SU-DHL-6 (cell line): Measurements from ENCODE around the gene PLPP6.

Source experiments
- H2AFZ ChIP-seq: fragments of 200-600 bp; sonication (generic); 2 replicates; pipeline ENCODE4 v1.6.1; 2014; ENCODE audit warnings: low read depth, mild to moderate bottlenecking, moderate library complexity, mixed read lengths, antibody characterized with exemption, low read length; ENCODE audit not compliant: severe bottlenecking
- H3F3A ChIP-seq: fragments of 200-600 bp; shearing (Covaris generic); 2 replicates; pipeline ENCODE4 v1.6.0; 2016; ENCODE audit warnings: antibody characterized with exemption, mild to moderate bottlenecking; ENCODE audit not compliant: insufficient read depth
- H3K27ac ChIP-seq: fragments of 200-600 bp; sonication (generic); 2 replicates; pipeline ENCODE4 v1.5.1; 2016; ENCODE audit warnings: low read depth, mild to moderate bottlenecking, low read length, moderate library complexity, mixed read lengths
- H3K27me3 ChIP-seq: fragments of 200-600 bp; sonication (generic), shearing (Covaris generic); 2 replicates; pipeline ENCODE4 v1.6.0; 2014; ENCODE audit warnings: mild to moderate bottlenecking, low read length
- H3K36me3 ChIP-seq: fragments of 200-600 bp; sonication (generic); 2 replicates; pipeline ENCODE4 v1.6.1; 2014; ENCODE audit warnings: mild to moderate bottlenecking, low read length, mixed read lengths
- H3K4me2 ChIP-seq: fragments of 300-600, 200-600 bp; shearing (Covaris generic), sonication (generic); 2 replicates; pipeline ENCODE4 v1.6.0; 2014; ENCODE audit warnings: low read length, low read depth, mild to moderate bottlenecking; ENCODE audit not compliant: poor library complexity, severe bottlenecking
- H3K4me3 ChIP-seq: fragments of 200-600 bp; sonication (generic); 2 replicates; pipeline ENCODE4 v1.5.1; 2014; ENCODE audit warnings: antibody characterized with exemption, low read length, mild to moderate bottlenecking, mixed read lengths; ENCODE audit not compliant: insufficient read depth, poor library complexity, severe bottlenecking
- H3K79me2 ChIP-seq: fragments of 200-600 bp; sonication (generic); 2 replicates; pipeline ENCODE4 v1.6.1; 2014; ENCODE audit warnings: mild to moderate bottlenecking, low read length, moderate library complexity; ENCODE audit not compliant: insufficient read depth
- H3K9ac ChIP-seq: fragments of 200-600 bp; sonication (generic); 2 replicates; pipeline ENCODE4 v1.7.0; 2014; ENCODE audit warnings: mild to moderate bottlenecking, low read length
- H3K9me2 ChIP-seq: fragments of 200-600 bp; sonication (generic); replicated peaks from 2 replicates; pipeline ENCODE4 v1.6.1; 2014; ENCODE audit warnings: low read length; ENCODE audit not compliant: insufficient read depth
- H3K9me3 ChIP-seq: fragments of 200-600 bp; sonication (generic); 2 replicates; pipeline ENCODE4 v1.6.1; 2014; ENCODE audit warnings: low read length, mixed read lengths; ENCODE audit not compliant: insufficient read depth
- H4K20me1 ChIP-seq: fragments of 200-600 bp; sonication (generic); 2 replicates; pipeline ENCODE4 v1.6.1; 2014; ENCODE audit warnings: low read depth, mild to moderate bottlenecking, antibody characterized with exemption, low read length, moderate library complexity, mixed read lengths
- EZH2phosphoT487 ChIP-seq: fragments of 200-600 bp; sonication (generic), shearing (Covaris generic); conservative IDR thresholded peaks from 2 replicates; pipeline ENCODE4 v1.6.1; 2018; ENCODE audit warnings: mild to moderate bottlenecking, antibody characterized with exemption, low read length, moderate library complexity, mixed read lengths
- TF ChIP-seq, protein P1 (sequence below): fragments of 200-600 bp; sonication (generic); IDR thresholded peaks from one replicate; pipeline ENCODE4 v1.5.1; 2017; ENCODE audit warnings: antibody characterized with exemption, mild to moderate bottlenecking, low read length, moderate library complexity; ENCODE audit not compliant: insufficient read depth, poor library complexity, severe bottlenecking

The PLPP6 gene

DNA sequence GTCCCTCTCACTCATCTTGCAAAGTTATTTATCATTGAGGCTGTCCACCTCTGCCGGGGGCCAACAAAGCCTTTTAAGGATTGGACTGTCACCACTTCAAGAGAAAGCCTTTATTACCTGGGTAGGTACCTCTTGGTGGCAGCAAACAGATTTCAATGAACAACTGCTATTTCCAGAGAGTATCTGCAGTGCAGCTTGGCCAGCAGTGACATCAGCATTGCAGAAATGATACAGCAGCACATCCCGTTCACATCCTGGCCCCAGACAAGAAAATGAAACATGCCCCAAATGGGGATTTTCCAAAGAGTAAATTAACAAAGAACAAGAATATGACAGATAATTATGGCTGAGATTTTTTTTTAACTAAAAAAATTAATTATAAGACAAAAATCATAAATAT, 6.5 kb downstream of the PLPP6 start:
- Histone ChIP-seq H3K79me2 (no peaks in the 10 kb centered on the region), H3K9me3 (no peaks in the 10 kb centered on the region), H3K27me3 (no peaks in the 10 kb centered on the region)

DNA sequence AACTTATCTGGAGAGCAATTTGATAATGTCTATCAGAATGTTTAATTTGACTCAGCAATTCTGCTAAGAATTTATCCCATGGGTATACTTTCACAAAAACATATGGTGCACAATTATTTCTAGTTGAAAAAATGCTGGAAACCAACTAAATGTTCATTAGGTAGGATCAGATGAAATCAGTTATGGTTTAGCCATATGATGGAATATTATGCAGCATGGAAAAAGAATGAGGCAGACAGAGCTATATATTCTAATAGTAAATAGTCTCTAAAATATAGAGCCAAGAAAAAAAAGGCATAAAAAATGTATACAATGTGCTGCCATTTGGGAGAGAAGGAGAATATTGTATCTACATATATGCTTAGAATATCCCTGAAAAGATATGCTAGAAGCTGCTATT, 7.8 kb downstream of the PLPP6 start:
- H3K27me3 ChIP-seq: no peaks in the 10 kb centered on the region
- no peak overlapping the region for H2AFZ ChIP-seq
- TF ChIP-seq EZH2phosphoT487: no peak
- TF ChIP-seq, protein P1, sequence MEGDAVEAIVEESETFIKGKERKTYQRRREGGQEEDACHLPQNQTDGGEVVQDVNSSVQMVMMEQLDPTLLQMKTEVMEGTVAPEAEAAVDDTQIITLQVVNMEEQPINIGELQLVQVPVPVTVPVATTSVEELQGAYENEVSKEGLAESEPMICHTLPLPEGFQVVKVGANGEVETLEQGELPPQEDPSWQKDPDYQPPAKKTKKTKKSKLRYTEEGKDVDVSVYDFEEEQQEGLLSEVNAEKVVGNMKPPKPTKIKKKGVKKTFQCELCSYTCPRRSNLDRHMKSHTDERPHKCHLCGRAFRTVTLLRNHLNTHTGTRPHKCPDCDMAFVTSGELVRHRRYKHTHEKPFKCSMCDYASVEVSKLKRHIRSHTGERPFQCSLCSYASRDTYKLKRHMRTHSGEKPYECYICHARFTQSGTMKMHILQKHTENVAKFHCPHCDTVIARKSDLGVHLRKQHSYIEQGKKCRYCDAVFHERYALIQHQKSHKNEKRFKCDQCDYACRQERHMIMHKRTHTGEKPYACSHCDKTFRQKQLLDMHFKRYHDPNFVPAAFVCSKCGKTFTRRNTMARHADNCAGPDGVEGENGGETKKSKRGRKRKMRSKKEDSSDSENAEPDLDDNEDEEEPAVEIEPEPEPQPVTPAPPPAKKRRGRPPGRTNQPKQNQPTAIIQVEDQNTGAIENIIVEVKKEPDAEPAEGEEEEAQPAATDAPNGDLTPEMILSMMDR: no peak
- peaks cover under 1% of the 10 kb centered on the region; the same call in 1 of the 2 replicates for H3F3A ChIP-seq
- no peak overlapping the region for H3K27ac ChIP-seq
- no peak overlapping the region for H3K4me2 ChIP-seq
- no peak overlapping the region for H3K9ac ChIP-seq
- no peaks in the 10 kb centered on the region for H4K20me1 ChIP-seq
- no peak overlapping the region for H3K4me3 ChIP-seq
- H3K9me3 ChIP-seq: no peaks in the 10 kb centered on the region
- no peaks in the 10 kb centered on the region for H3K36me3 ChIP-seq
- H3K9me2 ChIP-seq: no peaks in the 10 kb centered on the region
- no peaks in the 10 kb centered on the region for H3K79me2 ChIP-seq

More for the DNA sequence above, 6.5 kb downstream of the PLPP6 start:
- Histone ChIP-seq H3K9me2 (no peaks in the 10 kb centered on the region), H3K27ac (no peak overlapping the region), H3K4me2 (no peak overlapping the region), H3K4me3 (no peak overlapping the region), H3F3A (peaks cover 6% of the 10 kb centered on the region), H4K20me1 (no peaks in the 10 kb centered on the region), H3K9ac (no peak overlapping the region), H2AFZ (no peak overlapping the region), H3K36me3 (no peaks in the 10 kb centered on the region)
- no peak for TF ChIP-seq EZH2phosphoT487
- TF ChIP-seq, protein P1: no peak

DNA sequence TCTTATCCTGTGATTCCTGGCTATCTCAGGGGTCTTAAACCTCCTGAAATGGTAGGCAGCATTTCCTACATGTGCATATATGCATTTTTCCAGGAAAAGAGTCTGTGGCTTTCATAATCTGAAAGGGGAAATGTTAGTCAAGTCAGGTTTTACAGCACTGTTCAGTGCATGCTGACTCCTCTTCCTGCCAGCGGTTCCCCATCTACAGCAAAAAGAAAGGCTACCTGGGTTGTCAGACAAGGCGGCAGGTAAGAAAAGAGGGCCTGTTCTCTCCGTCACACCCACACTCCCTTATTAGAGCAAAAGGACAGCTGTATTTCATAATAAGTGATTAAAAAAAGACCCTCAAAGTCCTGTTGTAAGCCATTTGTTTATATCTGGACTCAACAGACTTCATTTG, 8.5 kb downstream of the PLPP6 start:
- Histone ChIP-seq H3K4me3 (no peak overlapping the region), H3K27ac (no peak overlapping the region), H3K79me2 (no peaks in the 10 kb centered on the region), H3F3A (no peaks in the 10 kb centered on the region; the same call in 1 of the 2 replicates), H3K4me2 (no peak overlapping the region), H3K9me2 (no peaks in the 10 kb centered on the region), H4K20me1 (no peaks in the 10 kb centered on the region), H3K27me3 (no peaks in the 10 kb centered on the region), H3K9me3 (no peaks in the 10 kb centered on the region), H3K36me3 (no peaks in the 10 kb centered on the region), H2AFZ (no peak overlapping the region), H3K9ac (no peak overlapping the region)
- no peak for TF ChIP-seq EZH2phosphoT487
- TF ChIP-seq, protein P1: no peak

DNA sequence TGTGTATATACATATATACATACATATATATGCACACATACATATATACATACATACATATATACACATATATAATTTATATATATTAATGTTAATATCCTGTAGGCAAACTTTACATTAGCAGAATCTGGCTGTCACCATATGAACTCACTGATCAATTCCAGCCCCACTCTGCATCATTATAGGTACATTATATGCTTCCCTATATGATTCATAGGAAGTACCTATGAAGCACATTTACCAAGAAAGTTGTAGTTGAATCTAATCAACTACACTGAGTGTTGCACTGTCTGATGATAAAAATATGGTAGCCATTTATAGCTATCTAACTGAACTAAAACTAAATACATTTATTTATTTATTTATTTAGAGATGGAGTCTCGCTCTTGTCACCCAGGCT, 9.6 kb downstream of the PLPP6 start:
- no peak overlapping the region for H3K4me2 ChIP-seq
- no peak overlapping the region for H2AFZ ChIP-seq
- no peak overlapping the region for H3K27ac ChIP-seq
- H3K4me3 ChIP-seq: no peak overlapping the region
- no peak overlapping the region for H3K9ac ChIP-seq
- no peaks in the 10 kb centered on the region for H3K27me3 ChIP-seq
- H3K79me2 ChIP-seq: no peaks in the 10 kb centered on the region
- no peaks in the 10 kb centered on the region; the same call in 1 of the 2 replicates for H3F3A ChIP-seq
- H3K36me3 ChIP-seq: no peaks in the 10 kb centered on the region
- no peaks in the 10 kb centered on the region for H3K9me2 ChIP-seq
- H4K20me1 ChIP-seq: no peaks in the 10 kb centered on the region
- no peak for TF ChIP-seq EZH2phosphoT487
- TF ChIP-seq, protein P1: no peak
- H3K9me3 ChIP-seq: no peaks in the 10 kb centered on the region
